Measurements from ENCODE around the gene DYSF. TPM values are rescaled to one million over a fixed set of nuclear protein-coding genes. Genes with fewer than 3 reads are reported as not detected.

The DYSF gene
- total RNA-seq, 3 donors from 2014 or later = 2.0 to 19.4 (median 6.8) TPM

DNA sequence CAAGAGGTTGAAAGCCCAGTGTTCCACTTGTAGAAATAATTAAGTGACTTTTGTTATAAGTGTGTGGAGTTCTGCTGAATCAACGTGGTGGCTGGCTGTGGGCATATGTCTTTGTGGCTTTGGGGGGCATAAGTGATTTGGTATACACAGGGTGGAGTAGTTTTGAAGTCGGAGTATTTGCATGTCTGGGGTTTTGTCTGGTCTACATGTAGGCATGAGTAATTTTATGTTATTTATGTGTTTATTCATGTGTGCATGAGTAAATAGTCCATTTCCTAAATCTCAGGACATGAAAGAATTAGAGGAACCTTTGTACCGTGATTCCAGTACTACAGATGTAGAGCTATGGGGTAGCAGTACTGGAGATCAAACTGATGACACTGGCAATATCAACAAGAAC is 179.7 kb downstream of the DYSF start:
- TF ChIP-seq, protein P1, sequence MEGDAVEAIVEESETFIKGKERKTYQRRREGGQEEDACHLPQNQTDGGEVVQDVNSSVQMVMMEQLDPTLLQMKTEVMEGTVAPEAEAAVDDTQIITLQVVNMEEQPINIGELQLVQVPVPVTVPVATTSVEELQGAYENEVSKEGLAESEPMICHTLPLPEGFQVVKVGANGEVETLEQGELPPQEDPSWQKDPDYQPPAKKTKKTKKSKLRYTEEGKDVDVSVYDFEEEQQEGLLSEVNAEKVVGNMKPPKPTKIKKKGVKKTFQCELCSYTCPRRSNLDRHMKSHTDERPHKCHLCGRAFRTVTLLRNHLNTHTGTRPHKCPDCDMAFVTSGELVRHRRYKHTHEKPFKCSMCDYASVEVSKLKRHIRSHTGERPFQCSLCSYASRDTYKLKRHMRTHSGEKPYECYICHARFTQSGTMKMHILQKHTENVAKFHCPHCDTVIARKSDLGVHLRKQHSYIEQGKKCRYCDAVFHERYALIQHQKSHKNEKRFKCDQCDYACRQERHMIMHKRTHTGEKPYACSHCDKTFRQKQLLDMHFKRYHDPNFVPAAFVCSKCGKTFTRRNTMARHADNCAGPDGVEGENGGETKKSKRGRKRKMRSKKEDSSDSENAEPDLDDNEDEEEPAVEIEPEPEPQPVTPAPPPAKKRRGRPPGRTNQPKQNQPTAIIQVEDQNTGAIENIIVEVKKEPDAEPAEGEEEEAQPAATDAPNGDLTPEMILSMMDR (IDR thresholded peaks at IDR 0.05) = no peak
- intact Hi-C loops (cut with DNase I, micrococcal nuclease) = no loop called here
- no peaks in the 10 kb centered on the region for H3K9me3 ChIP-seq

DNA sequence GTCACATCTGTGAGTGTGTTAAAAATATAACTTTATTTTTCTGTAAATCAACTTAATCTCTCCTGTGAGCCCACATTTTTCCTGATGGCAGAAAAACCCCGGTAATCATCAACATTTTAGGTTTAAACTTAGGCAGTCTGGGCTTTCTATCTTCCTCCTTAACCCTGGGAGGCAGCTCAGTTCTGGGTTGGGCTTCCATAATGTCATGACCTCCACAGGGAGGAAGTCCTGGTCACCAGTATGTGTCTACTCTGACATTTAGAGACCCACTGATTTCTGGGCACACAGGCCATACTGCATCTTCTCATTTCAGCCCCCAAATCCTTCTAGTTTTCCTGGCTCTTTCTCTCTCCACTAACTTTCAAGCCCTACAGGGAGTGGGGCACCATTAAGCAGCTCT is 181.2 kb downstream of the DYSF start:
- ATAC-seq (no peak), DNase-seq (no peak)
- Histone ChIP-seq H3K4me3 (no peak overlapping the region), H3K9me3 (no peaks in the 10 kb centered on the region), H3K4me1 (ENCODE audit: low read depth) (no peaks in the 10 kb centered on the region), H3K36me3 (ENCODE audit: low read depth) (no peaks in the 10 kb centered on the region)
- intact Hi-C loops (cut with DNase I, micrococcal nuclease) = no loop called here
- TF ChIP-seq, protein P1 (IDR thresholded peaks at IDR 0.05) = no peak

More for the DNA sequence above, 179.7 kb downstream of the DYSF start:
- Histone ChIP-seq H3K36me3 (ENCODE audit: low read depth) (no peaks in the 10 kb centered on the region), H3K4me3 (no peak overlapping the region), H3K4me1 (ENCODE audit: low read depth) (no peaks in the 10 kb centered on the region)
- no peak for ATAC-seq
- no peak for DNase-seq

DNA sequence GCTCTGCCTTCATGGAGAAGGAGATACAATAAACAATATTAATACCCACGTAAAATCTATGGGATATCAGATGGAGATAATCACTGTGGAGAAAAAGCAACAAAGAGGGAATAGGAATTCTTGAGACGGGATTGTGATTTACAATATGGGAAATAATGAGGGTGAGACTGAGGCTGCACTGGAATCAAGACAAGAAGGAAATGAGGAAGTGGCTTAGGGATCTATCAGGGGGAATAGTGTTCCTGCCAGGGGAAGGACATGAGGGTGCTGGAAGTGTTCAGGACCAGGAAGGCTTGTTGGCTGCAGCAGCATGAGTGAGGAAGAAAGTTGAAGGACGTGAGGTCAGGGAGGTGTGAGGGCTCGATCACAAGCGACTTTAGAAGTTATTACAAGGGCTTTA is 182.4 kb downstream of the DYSF start:
- ATAC-seq = no peak
- no peak for DNase-seq
- Histone ChIP-seq H3K9me3 (no peaks in the 10 kb centered on the region), H3K36me3 (ENCODE audit: low read depth) (no peaks in the 10 kb centered on the region), H3K4me1 (ENCODE audit: low read depth) (no peaks in the 10 kb centered on the region), H3K4me3 (no peak overlapping the region)
- TF ChIP-seq, protein P1 (IDR thresholded peaks at IDR 0.05) = no peak
- intact Hi-C loops (cut with DNase I, micrococcal nuclease) = no loop called here

DNA sequence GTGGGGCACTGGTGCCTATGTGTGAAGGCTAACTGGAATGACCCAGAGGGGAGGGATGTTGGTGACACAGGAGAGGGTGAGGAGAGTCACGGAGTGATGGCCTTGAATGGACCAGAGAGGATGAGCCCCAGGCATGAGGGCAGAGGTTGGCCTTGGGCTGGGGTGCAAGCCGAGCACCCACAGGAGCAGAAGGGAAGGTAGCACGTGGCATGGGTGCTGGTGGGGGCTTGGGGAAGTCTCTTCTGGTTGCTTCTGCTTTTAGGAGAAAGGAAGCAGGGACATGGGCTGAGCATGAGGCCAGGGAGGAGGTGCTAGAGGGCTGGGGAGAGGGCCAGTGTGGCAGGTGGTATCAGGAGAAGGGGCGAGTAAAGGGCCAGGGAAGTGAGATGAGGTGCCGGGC is 183.8 kb downstream of the DYSF start:
- no peak overlapping the region for H3K4me3 ChIP-seq
- no peaks in the 10 kb centered on the region for H3K36me3 ChIP-seq (ENCODE audit: low read depth)
- no peaks in the 10 kb centered on the region for H3K4me1 ChIP-seq (ENCODE audit: low read depth)
- DNase-seq = no peak
- no peak for ATAC-seq
- intact Hi-C loops (cut with DNase I, micrococcal nuclease) = no loop called here
- TF ChIP-seq, protein P1 (IDR thresholded peaks at IDR 0.05) = no peak
- no peaks in the 10 kb centered on the region for H3K9me3 ChIP-seq

DNA sequence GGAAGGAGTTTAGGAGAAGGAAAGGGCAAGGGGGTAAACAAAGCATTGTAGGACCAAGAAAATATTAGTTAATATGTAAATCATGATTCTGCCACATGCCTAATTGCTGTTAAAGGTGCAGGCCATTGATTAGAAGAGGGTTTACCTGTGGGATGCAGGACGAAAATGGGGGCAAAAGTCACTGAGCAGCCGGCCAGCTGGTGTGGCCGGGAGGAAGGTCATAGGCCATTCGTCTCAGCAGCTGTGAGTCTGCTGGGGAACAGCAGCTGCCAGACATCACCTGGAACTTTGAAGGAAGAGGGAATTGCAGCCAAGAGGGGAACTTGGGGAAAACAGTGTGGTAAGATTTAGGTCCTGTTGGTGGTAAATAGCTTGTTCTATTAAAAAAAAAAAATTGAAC is 184.4 kb downstream of the DYSF start:
- ATAC-seq (no peak), DNase-seq (no peak)
- Histone ChIP-seq H3K36me3 (ENCODE audit: low read depth) (no peaks in the 10 kb centered on the region), H3K4me3 (no peak overlapping the region), H3K9me3 (no peaks in the 10 kb centered on the region), H3K4me1 (ENCODE audit: low read depth) (no peaks in the 10 kb centered on the region)
- TF ChIP-seq, protein P1 (IDR thresholded peaks at IDR 0.05) = no peak
- intact Hi-C loops (cut with DNase I, micrococcal nuclease) = no loop called here

DNA sequence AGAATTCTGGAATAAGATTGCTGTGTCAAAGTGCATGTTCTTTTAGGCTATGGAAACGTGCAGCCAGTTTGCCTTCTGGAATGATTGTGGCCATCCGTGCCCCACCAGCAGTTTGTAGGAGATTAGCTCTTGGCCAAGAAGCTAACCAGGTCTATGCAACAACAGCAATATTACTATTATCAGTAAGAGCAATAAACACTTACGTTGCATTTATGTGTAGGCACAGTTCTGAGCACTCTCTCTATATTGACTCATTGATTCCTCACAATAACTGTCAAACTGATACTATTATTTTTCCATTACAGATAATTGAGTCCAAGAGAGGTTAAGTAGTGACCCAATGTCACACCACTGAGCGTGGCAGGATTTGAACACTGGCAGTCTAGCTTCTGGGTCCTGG is 186.4 kb downstream of the DYSF start:
- DNase-seq = no peak

More for the DNA sequence above, 186.4 kb downstream of the DYSF start:
- Histone ChIP-seq H3K36me3 (ENCODE audit: low read depth) (no peaks in the 10 kb centered on the region), H3K4me1 (ENCODE audit: low read depth) (no peaks in the 10 kb centered on the region), H3K4me3 (no peak overlapping the region), H3K9me3 (no peaks in the 10 kb centered on the region)
- TF ChIP-seq, protein P1 (IDR thresholded peaks at IDR 0.05) = no peak
- intact Hi-C loops (cut with DNase I, micrococcal nuclease) = no loop called here
- ATAC-seq = no peak

Data from mucosa of descending colon (tissue), 3 donors.